ENCODE data around the gene GRK4. TPM values are rescaled to one million over a fixed set of nuclear protein-coding genes. Genes with fewer than 3 reads are reported as not detected.

GRK4 gene
- total and polyA plus RNA-seq, 11 donors: 4.9 to 12.0 (median 9.3) TPM

DNA sequence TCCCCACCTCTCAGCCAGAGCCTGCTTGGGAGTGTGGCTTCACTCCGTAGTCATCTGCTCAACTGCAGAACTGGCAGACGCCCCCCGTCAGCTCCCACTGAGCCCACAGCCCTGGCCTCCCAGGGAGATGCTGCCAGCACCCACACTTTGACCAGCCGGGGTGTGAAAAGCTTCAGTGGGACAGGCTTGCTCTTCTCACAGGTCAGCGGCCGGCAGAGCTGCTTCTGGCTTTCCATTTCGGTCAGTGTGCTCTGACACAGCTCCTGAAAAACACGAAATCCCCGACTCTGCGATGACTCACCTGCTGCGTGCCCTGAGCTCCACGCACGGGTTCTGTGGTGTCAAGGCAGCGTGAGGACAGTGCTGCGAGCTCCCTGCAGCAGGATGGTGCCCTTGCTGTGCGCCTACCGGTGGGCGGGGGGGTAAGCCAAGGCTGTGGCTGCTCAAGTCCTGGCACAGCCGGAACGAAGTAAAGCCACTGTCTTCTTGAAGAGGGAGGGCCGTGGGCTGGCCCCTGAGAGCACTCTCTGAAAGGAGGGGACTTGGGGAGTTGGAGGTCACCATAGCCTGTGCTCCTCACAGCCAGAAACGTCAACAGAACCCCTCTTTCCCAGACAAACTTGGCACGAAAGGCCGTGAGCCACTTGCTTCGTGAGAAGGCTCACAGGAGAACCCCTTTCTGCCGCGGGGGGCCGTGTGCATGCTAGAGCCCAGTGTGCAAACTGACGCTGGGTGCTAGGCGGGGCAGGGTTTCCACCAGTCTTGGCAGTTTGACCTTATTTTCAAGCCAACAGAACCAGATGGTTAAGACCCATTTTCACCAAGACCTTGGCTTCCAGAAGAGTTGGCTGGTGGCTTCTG lies 23.8 kb upstream of the GRK4 start:
- no peak for ATAC-seq
- H3K4me1 ChIP-seq: peaks cover 0 to 25% (median 12%) of the 10 kb centered on the region in 12 donors
- 90 to 94% (median 93%) methylated on average over 28 to 30 of the region's 30 CpGs for WGBS, 4 donors
- no peaks in the 10 kb centered on the region for H3K27me3 ChIP-seq
- no peak for TF ChIP-seq POLR2A (IDR thresholded peaks at IDR 0.05)
- TF ChIP-seq, protein P1, sequence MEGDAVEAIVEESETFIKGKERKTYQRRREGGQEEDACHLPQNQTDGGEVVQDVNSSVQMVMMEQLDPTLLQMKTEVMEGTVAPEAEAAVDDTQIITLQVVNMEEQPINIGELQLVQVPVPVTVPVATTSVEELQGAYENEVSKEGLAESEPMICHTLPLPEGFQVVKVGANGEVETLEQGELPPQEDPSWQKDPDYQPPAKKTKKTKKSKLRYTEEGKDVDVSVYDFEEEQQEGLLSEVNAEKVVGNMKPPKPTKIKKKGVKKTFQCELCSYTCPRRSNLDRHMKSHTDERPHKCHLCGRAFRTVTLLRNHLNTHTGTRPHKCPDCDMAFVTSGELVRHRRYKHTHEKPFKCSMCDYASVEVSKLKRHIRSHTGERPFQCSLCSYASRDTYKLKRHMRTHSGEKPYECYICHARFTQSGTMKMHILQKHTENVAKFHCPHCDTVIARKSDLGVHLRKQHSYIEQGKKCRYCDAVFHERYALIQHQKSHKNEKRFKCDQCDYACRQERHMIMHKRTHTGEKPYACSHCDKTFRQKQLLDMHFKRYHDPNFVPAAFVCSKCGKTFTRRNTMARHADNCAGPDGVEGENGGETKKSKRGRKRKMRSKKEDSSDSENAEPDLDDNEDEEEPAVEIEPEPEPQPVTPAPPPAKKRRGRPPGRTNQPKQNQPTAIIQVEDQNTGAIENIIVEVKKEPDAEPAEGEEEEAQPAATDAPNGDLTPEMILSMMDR (IDR thresholded peaks at IDR 0.05): no peak
- H3K9me3 ChIP-seq: no peaks in the 10 kb centered on the region
- H3K36me3 ChIP-seq: peaks cover 2 to 81% (median 75%) of the 10 kb centered on the region in 9 donors
- intact Hi-C loops (cut with DNase I): loop anchor here in 5 of 10 donors (5.0 to 10.0 kb wide), 4 partner anchors 95 to 177 kb away; partner anchors contain the start of gene ADD1 (in 2 of the 5)
- peak in 1 of 5 donors; percentile 51 for DNase-seq
- no peak overlapping the region for H3K27ac ChIP-seq
- H3K4me3 ChIP-seq: no peak overlapping the region

DNA sequence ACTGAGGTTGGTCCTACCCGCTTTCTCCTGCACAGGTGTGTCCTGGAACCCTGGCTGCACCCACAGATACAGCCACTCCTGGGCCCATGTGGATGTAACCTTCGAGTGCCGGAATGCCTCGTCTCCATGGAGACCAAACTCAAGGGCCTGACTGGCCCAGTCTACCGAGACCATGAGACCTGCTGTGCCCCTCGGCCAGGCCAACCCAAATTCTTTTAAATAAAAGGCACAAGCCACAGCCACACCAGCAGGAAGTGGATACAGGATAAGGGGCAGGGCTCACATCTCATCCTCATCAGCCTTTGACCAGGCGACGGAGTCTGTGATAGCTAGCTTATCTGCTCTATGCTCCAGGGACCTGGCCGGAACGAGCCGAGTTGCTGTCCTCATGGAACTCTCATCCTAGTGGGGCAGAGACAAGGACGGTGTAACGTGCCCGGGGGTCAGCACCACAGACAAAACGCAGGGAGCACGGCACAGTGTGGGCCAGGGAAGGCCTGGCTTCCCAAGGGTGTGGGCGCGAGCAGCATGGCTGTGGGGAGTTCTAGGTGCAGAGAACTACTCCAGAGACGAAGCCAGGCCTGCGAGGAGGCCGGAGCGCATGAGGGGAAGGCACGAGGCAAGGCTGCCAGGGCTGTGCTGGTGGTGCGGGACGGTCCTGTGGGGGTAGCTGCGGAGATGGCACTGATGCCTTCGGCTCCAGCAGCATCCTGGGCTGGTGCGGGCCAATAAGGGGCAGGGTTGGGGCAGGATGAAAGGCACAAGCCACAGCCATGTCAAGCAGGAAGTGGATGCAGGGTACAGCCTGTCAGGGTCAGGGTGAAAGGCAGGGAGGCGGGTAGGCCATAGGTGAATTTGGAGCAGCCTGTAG lies 22.9 kb upstream of the GRK4 start:
- WGBS, 4 donors: 83 to 87% (median 85%) methylated on average over 20 to 29 of the region's 29 CpGs
- Histone ChIP-seq H3K27me3 (no peaks in the 10 kb centered on the region), H3K36me3 (peaks cover 2 to 90% (median 84%) of the 10 kb centered on the region in 9 donors), H3K27ac (no peak overlapping the region), H3K4me3 (no peak overlapping the region), H3K9me3 (no peaks in the 10 kb centered on the region), H3K4me1 (peaks cover 0 to 20% (median 7%) of the 10 kb centered on the region in 12 donors)
- intact Hi-C loops (cut with DNase I): no loop called here
- peak in 1 of 5 donors; percentile 57 for DNase-seq
- peak in 1 of 4 donors; percentile 6 for ATAC-seq
- TF ChIP-seq, protein P1 (IDR thresholded peaks at IDR 0.05): no peak
- no peak for TF ChIP-seq POLR2A (IDR thresholded peaks at IDR 0.05)

DNA sequence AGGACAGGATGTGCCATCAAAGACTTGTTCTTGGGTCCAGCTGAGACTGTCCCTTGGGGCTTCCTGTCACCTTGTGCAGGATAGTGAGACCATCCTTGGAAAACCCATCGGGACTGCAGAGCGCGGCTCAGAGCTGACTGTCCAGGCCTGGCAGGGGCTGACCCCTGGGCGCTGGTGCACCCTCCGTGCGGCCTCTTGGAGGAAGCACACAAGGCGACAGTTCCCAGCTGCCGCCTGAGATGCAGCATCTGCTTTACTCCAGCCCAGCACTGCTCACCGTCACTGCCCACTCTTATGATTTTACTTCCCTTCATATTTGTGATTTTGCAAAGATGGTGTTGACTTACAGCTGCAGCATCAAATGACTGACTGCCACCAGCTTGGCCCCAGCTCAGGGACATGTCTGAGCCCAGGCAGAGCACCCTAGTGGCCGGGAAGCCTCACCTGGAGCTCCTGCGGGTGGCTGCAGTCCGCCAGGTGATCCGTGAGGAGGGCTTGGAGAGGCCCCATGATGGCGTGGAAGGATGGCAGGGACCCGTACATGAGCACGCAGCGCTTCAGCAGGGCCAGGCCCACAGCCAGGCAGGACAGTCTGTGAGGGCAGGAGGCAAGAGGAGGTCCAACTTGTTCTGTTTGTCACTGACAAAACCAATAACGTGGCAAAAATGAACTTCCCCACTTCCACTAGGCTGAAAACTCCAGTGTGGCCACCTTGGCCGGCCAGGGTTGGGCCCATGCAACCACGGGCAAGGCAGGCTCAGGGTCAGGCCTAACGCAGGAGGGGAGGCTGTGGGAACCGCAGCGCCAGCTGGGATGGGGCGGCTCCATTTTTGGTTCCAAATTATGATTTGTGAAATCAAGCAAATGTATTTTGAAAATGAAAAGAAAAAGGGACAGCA lies 22.0 kb upstream of the GRK4 start:
- Histone ChIP-seq H3K36me3 (peaks cover 2 to 96% (median 90%) of the 10 kb centered on the region in 9 donors), H3K27me3 (no peaks in the 10 kb centered on the region), H3K9me3 (no peaks in the 10 kb centered on the region), H3K4me1 (peaks cover 0 to 11% (median 0%) of the 10 kb centered on the region in 12 donors), H3K27ac (no peak overlapping the region), H3K4me3 (no peak overlapping the region)
- intact Hi-C loops (cut with DNase I): no loop called here
- TF ChIP-seq POLR2A (IDR thresholded peaks at IDR 0.05): no peak
- TF ChIP-seq, protein P1 (IDR thresholded peaks at IDR 0.05): no peak
- WGBS, 4 donors: 90 to 93% (median 92%) methylated on average over 19 to 24 of the region's 24 CpGs
- DNase-seq (no peak), ATAC-seq (peak in 1 of 4 donors; percentile 2)

Data from heart left ventricle (tissue), 16 donors.